WTC11 (cell line): ENCODE results near the gene GJD3.

Experiments used
- AR ChIP-seq: fragments of 250-450 bp; sonication (Bioruptor Pico); IDR thresholded peaks from 2 replicates; pipeline ENCODE4 v1.9.0; 2021; ENCODE audit warnings: mild to moderate bottlenecking
- CBFB ChIP-seq: sonication (generic); formaldehyde crosslinking; IDR thresholded peaks from 2 replicates; pipeline ENCODE4 v1.8.1; 2022; ENCODE audit warnings: mild to moderate bottlenecking, low read depth, missing genetic modification reagents
- CREB1 ChIP-seq: sonication (generic); formaldehyde crosslinking; IDR thresholded peaks from 2 replicates; pipeline ENCODE4 v1.8.0; 2023; ENCODE audit warnings: mild to moderate bottlenecking, missing genetic modification reagents
- CTCF ChIP-seq: fragments of 200-600 bp; IDR thresholded peaks from 2 replicates; pipeline ENCODE4 v1.8.0; 2022; ENCODE audit warnings: antibody characterized with exemption
- SMAD3 ChIP-seq: sonication (generic); formaldehyde crosslinking; IDR thresholded peaks from 2 replicates; pipeline ENCODE4 v1.8.0; 2022; ENCODE audit warnings: missing genetic modification reagents, mild to moderate bottlenecking, borderline replicate concordance
- TF ChIP-seq, protein P1 (sequence below): fragments of 250-450 bp; sonication (Bioruptor Pico); IDR thresholded peaks from 2 replicates; pipeline ENCODE4 v1.9.0; 2021; ENCODE audit warnings: mild to moderate bottlenecking, borderline replicate concordance

DNA sequence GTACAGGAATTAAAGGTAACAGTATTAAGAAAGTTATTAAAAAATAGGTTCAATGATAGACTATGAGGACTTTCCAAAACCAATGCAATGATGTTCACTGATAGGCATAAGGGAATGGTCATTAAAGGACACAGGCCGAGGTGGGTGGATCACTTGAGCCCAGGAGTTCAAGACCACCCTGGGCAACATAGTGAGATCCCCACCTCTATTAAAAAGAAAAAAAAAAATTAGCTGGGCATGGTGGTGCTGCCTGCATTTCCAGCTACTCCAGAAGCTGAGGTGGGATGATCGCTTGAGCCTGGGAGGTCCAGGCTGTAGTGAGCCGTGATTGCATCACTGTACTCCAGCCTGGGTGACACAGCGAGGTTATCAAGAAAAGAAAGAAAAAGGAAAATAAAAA lies 47.3 kb upstream of the GJD3 start:
- TF ChIP-seq CTCF (no peak), CBFB (no peak), AR (no peak), SMAD3 (CRISPR knock-in tag) (no peak), CREB1 (CRISPR knock-in tag) (no peak)
- TF ChIP-seq, protein P1, sequence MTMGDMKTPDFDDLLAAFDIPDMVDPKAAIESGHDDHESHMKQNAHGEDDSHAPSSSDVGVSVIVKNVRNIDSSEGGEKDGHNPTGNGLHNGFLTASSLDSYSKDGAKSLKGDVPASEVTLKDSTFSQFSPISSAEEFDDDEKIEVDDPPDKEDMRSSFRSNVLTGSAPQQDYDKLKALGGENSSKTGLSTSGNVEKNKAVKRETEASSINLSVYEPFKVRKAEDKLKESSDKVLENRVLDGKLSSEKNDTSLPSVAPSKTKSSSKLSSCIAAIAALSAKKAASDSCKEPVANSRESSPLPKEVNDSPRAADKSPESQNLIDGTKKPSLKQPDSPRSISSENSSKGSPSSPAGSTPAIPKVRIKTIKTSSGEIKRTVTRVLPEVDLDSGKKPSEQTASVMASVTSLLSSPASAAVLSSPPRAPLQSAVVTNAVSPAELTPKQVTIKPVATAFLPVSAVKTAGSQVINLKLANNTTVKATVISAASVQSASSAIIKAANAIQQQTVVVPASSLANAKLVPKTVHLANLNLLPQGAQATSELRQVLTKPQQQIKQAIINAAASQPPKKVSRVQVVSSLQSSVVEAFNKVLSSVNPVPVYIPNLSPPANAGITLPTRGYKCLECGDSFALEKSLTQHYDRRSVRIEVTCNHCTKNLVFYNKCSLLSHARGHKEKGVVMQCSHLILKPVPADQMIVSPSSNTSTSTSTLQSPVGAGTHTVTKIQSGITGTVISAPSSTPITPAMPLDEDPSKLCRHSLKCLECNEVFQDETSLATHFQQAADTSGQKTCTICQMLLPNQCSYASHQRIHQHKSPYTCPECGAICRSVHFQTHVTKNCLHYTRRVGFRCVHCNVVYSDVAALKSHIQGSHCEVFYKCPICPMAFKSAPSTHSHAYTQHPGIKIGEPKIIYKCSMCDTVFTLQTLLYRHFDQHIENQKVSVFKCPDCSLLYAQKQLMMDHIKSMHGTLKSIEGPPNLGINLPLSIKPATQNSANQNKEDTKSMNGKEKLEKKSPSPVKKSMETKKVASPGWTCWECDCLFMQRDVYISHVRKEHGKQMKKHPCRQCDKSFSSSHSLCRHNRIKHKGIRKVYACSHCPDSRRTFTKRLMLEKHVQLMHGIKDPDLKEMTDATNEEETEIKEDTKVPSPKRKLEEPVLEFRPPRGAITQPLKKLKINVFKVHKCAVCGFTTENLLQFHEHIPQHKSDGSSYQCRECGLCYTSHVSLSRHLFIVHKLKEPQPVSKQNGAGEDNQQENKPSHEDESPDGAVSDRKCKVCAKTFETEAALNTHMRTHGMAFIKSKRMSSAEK (CRISPR knock-in tag) = no peak
